Astrocyte of the spinal cord (primary cell): ENCODE results near the gene MST1R.

ENCODE experiments used
- DNase-seq: peaks from one replicate; pipeline ENCODE4 v3.0.0; 2011; ENCODE audit warnings: low read depth, low spot score
- H3K4me3 ChIP-seq: 2 replicates; pipeline ENCODE4 v1.5.1; 2011; ENCODE audit warnings: low read depth, mild to moderate bottlenecking, low read length, moderate library complexity
- CTCF ChIP-seq: IDR thresholded peaks from 2 replicates; pipeline ENCODE4 v1.5.1; 2012; ENCODE audit warnings: low read depth, mild to moderate bottlenecking, low read length, inconsistent platforms
- in situ Hi-C: cut with HindIII; loops from 2 replicates; pipeline ENCODE4 v1.10.0; 2017; ENCODE audit warnings: low sequenced_read_pairs

Gene MST1R

GRCh38 chr3:49868862-49869466 is 34.7 kb downstream of the MST1R start:
- H3K4me3 ChIP-seq, result no peak overlapping the region
- DNase-seq, result no peak
- no peak for TF ChIP-seq CTCF
- in situ Hi-C loops, result no loop called here

- TF ChIP-seq CTCF, result no peak
- DNase-seq, result peak; percentile 22
- in situ Hi-C loops, result no loop called here
- no peak overlapping the region for H3K4me3 ChIP-seq
Measured at GRCh38 chr3:49867871-49868321, 35.8 kb downstream of the MST1R start.

- in situ Hi-C loops, result no loop called here
- no peak for DNase-seq
- no peak overlapping the region for H3K4me3 ChIP-seq
- TF ChIP-seq CTCF, result no peak
Measured at GRCh38 chr3:49867400-49867799, 36.3 kb downstream of the MST1R start.

GRCh38 chr3:49865198-49865784 is 38.4 kb downstream of the MST1R start:
- no peak for TF ChIP-seq CTCF
- no peak overlapping the region for H3K4me3 ChIP-seq
- DNase-seq, result no peak
- in situ Hi-C loops, result no loop called here

GRCh38 chr3:49864505-49864904 is 39.2 kb downstream of the MST1R start:
- no peak overlapping the region for H3K4me3 ChIP-seq
- in situ Hi-C loops, result no loop called here
- TF ChIP-seq CTCF, result no peak
- DNase-seq, result no peak

GRCh38 chr3:49859576-49860305 is 43.9 kb downstream of the MST1R start:
- TF ChIP-seq CTCF, result no peak
- H3K4me3 ChIP-seq, result no peak overlapping the region
- DNase-seq, result no peak
- in situ Hi-C loops, result no loop called here
